ENCODE measurements around the gene OR7G3. TPM values are rescaled to one million over a fixed set of nuclear protein-coding genes. Genes with fewer than 3 reads are reported as not detected.

OR7G3 gene
- total and polyA plus RNA-seq, 2 donors (not counting 3 experiments of a cell fraction or from before 2014, with no cell fraction given): not detected

GRCh38 chr19:9155591-9155990 lies 28.8 kb upstream of the OR7G3 start:
- CTCF ChIA-PET: no interaction called here

More at GRCh38 chr19:9155591-9155990, 28.8 kb upstream of the OR7G3 start:
- FAIRE-seq: no peak
- H3K27me3 ChIP-seq (ENCODE audit: control insufficient read depth in 2 of 2, insufficient read depth in 2 of 2, low read length in 2 of 2): no peaks in the 10 kb centered on the region
- intact Hi-C loops (cut with micrococcal nuclease) (no loop called here), dilution Hi-C loops (cut with MboI; ENCODE audit: extremely low pct_ligation_motif_present, low sequenced_read_pairs) (no loop called here)
- no peaks in the 10 kb centered on the region for H3K9me1 ChIP-seq (replicated peaks; ENCODE audit: control insufficient read depth, extremely low read depth, insufficient read depth, low read length)
- no peaks in the 10 kb centered on the region for H3K4me1 ChIP-seq (ENCODE audit: control insufficient read depth, extremely low read depth, insufficient read depth, low read length)
- no peak overlapping the region for H3K4me3 ChIP-seq (replicated peaks in 1 of 3; ENCODE audit: insufficient read depth in 1 of 3, low read depth in 1 of 3, low read length in 3 of 3)
- peaks cover 54% of the 10 kb centered on the region for H3K79me2 ChIP-seq (ENCODE audit: control insufficient read depth, insufficient read depth, low read length)
- no peak overlapping the region for H3K9ac ChIP-seq (replicated peaks; ENCODE audit: extremely low read depth, insufficient read depth, low read length)
- DNase-seq (ENCODE audit: low read depth, low spot score): no peak
- POLR2A ChIA-PET: no interaction called here
- TF ChIP-seq FOS (IDR thresholded peaks at IDR 0.05; ENCODE audit: borderline replicate concordance, insufficient read depth, low read length) (no peak), EZH2 (IDR thresholded peaks at IDR 0.05; ENCODE audit: borderline replicate concordance, low read depth, low read length, severe bottlenecking) (no peak), GATA2 (IDR thresholded peaks at IDR 0.05; ENCODE audit: insufficient read depth, insufficient read length, low read depth, low read length) (no peak), JUN (IDR thresholded peaks at IDR 0.05; ENCODE audit: borderline replicate concordance, insufficient read depth, insufficient read length, low read depth) (no peak), POLR2AphosphoS5 (IDR thresholded peaks at IDR 0.05; ENCODE audit: insufficient read depth, low read depth, low read length) (no peak), POLR2A (IDR thresholded peaks at IDR 0.05; ENCODE audit: low read depth, low read length) (no peak), MYC (IDR thresholded peaks at IDR 0.05; ENCODE audit: low read depth, low read length) (no peak)
- TF ChIP-seq, protein P1, sequence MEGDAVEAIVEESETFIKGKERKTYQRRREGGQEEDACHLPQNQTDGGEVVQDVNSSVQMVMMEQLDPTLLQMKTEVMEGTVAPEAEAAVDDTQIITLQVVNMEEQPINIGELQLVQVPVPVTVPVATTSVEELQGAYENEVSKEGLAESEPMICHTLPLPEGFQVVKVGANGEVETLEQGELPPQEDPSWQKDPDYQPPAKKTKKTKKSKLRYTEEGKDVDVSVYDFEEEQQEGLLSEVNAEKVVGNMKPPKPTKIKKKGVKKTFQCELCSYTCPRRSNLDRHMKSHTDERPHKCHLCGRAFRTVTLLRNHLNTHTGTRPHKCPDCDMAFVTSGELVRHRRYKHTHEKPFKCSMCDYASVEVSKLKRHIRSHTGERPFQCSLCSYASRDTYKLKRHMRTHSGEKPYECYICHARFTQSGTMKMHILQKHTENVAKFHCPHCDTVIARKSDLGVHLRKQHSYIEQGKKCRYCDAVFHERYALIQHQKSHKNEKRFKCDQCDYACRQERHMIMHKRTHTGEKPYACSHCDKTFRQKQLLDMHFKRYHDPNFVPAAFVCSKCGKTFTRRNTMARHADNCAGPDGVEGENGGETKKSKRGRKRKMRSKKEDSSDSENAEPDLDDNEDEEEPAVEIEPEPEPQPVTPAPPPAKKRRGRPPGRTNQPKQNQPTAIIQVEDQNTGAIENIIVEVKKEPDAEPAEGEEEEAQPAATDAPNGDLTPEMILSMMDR (IDR thresholded peaks at IDR 0.05; ENCODE audit: extremely low read depth in 1 of 2, insufficient read depth in 1 of 2, low read depth in 1 of 2, low read length in 2 of 2): no peak
- TF ChIP-seq, protein P2, sequence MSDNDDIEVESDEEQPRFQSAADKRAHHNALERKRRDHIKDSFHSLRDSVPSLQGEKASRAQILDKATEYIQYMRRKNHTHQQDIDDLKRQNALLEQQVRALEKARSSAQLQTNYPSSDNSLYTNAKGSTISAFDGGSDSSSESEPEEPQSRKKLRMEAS (IDR thresholded peaks at IDR 0.05; ENCODE audit: insufficient read depth, insufficient read length): no peak
- H3K36me3 ChIP-seq (ENCODE audit: control insufficient read depth in 2 of 2, extremely low read depth in 1 of 2, insufficient read depth in 2 of 2, low read length in 2 of 2): peaks cover 16 to 35% of the 10 kb centered on the region in 2 experiments
- BruUV-seq (replicated peaks): no TSS peak
- no peak overlapping the region for H3K4me2 ChIP-seq (ENCODE audit: insufficient read depth, low read length)
- no peak overlapping the region for H2AFZ ChIP-seq (ENCODE audit: low read depth, low read length)
- H4K20me1 ChIP-seq (replicated peaks; ENCODE audit: control insufficient read depth, extremely low read depth, insufficient read depth, low read length): no peaks in the 10 kb centered on the region
- no peak overlapping the region for H3K27ac ChIP-seq (ENCODE audit: insufficient read depth, low read depth, low read length)
- H3K9me3 ChIP-seq (replicated peaks; ENCODE audit: control insufficient read depth, insufficient read depth, low read length): peaks cover 5% of the 10 kb centered on the region

Data from endothelial cell of umbilical vein (primary cell).